Activated B cell treated with CpG ODN at 0.5 μM for 24 hours (primary cell): ENCODE results near the gene SORCS1. TPM values are rescaled to one million over a fixed set of nuclear protein-coding genes. Genes with fewer than 3 reads are reported as not detected.

Experiments used
- ATAC-seq: fragments of 200-7000 bp; cut with Tn5 transposase; one replicate; pipeline ENCODE4 v1.10.0; 2021; ENCODE audit warnings: low read depth, mild to moderate bottlenecking, moderate library complexity
- CTCF ChIA-PET: fragments of 350-600 bp; sonication (Branson Sonifier 250); formaldehyde crosslinking; loops from one replicate; lab custom pipeline; 2021; ENCODE audit warnings: antibody characterized with exemption; lab: Charles Lee
- POLR2A ChIA-PET: fragments of 350-600 bp; sonication (Branson Sonifier 250); formaldehyde crosslinking; loops from one replicate; lab custom pipeline; 2021; ENCODE audit warnings: antibody characterized with exemption; lab: Charles Lee
- DNase-seq: peaks from one replicate; pipeline ENCODE4 v3.0.0; 2022
- H3K27ac Mint-ChIP-seq: one replicate; pipeline ENCODE4 v1.8.0; 2020; ENCODE audit warnings: mixed read lengths
- H3K27me3 Mint-ChIP-seq: one replicate; pipeline ENCODE4 v1.8.0; 2021; ENCODE audit warnings: mixed read lengths
- H3K36me3 Mint-ChIP-seq: one replicate; pipeline ENCODE4 v1.8.0; 2021; ENCODE audit warnings: low read depth, mixed read lengths
- H3K4me1 Mint-ChIP-seq: one replicate; pipeline ENCODE4 v1.8.0; 2021; ENCODE audit warnings: mixed read lengths
- H3K4me3 Mint-ChIP-seq: one replicate; pipeline ENCODE4 v1.8.0; 2020; ENCODE audit warnings: mild to moderate bottlenecking, mixed read lengths
- H3K9me3 Mint-ChIP-seq: one replicate; pipeline ENCODE4 v1.8.0; 2020; ENCODE audit warnings: mixed read lengths
- intact Hi-C: fragments of 100-400 bp; cut with micrococcal nuclease; formaldehyde crosslinking; loops from one replicate; pipeline ENCODE4 v1.15.1; 2024
- total RNA-seq: library from RNA; stranded (reverse); gene quantifications from 2 replicates; pipeline ENCODE4 v1.2.3, GENCODE V29; 2022
- TF ChIP-seq, protein P1 (sequence below): fragments of 200-600 bp; IDR thresholded peaks from one replicate; pipeline ENCODE4 v1.8.0; 2022; ENCODE audit warnings: antibody characterized with exemption, mild to moderate bottlenecking

SORCS1 gene
- total RNA-seq, 1 donor from 2014 or later = not detected

DNA sequence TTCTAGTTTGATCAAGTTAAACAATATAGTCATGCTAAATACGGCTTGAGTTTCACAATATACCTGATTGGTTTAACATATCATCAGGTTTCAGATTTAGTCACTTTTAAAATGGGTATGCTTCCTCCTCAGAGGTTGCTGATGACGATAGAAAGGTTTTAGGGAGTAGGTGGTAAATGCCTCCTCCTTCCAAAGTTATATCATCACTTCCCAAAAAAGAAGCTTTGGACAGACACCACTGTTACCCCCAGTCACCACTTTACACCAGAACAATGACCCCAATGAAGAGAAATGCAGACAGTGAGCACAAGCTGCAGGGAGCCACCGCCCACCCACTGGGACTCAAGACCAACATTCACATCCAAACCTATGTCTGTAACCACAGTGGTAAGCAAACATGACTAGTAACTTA, 244.6 kb downstream of the SORCS1 start:
- intact Hi-C loops = no loop called here
- ChIA-PET POLR2A (no interaction called here), CTCF (no interaction called here)
- TF ChIP-seq, protein P1, sequence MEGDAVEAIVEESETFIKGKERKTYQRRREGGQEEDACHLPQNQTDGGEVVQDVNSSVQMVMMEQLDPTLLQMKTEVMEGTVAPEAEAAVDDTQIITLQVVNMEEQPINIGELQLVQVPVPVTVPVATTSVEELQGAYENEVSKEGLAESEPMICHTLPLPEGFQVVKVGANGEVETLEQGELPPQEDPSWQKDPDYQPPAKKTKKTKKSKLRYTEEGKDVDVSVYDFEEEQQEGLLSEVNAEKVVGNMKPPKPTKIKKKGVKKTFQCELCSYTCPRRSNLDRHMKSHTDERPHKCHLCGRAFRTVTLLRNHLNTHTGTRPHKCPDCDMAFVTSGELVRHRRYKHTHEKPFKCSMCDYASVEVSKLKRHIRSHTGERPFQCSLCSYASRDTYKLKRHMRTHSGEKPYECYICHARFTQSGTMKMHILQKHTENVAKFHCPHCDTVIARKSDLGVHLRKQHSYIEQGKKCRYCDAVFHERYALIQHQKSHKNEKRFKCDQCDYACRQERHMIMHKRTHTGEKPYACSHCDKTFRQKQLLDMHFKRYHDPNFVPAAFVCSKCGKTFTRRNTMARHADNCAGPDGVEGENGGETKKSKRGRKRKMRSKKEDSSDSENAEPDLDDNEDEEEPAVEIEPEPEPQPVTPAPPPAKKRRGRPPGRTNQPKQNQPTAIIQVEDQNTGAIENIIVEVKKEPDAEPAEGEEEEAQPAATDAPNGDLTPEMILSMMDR = no peak
- no peaks in the 10 kb centered on the region for H3K27me3 Mint-ChIP-seq
- no peaks in the 10 kb centered on the region for H3K36me3 Mint-ChIP-seq
- DNase-seq (no peak), ATAC-seq (no peak)
- no peak overlapping the region for H3K4me3 Mint-ChIP-seq
- no peaks in the 10 kb centered on the region for H3K4me1 Mint-ChIP-seq
- H3K27ac Mint-ChIP-seq = no peak overlapping the region
- H3K9me3 Mint-ChIP-seq = peaks cover 3% of the 10 kb centered on the region

DNA sequence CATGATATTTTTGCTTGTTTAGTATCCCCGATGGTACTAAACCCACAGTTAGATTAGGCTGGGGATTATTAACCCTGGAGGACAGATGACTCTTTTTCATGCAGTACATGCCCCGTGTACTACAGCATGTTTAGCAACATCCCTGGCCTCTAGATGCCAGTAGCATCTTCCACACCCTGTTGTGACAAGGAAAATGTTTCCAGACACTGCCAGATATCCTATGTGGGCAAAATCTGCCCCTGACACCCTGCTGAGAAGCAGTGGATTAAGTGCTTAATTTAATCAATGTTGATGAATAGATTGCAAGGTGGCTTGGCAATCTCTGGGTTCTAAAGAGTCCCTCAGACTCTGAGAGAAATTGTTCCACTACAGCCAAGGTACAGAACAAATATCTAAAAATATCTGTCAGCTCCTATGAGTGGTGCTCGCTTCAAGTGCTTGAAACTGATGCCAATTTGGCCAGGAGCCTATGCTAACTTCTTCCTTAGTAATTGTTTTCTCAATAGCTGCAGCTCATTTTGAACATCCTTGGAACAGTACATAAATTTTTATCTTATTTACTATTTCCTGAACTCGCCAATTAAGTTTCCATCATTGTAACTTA, 247.0 kb downstream of the SORCS1 start:
- no peak overlapping the region for H3K4me3 Mint-ChIP-seq
- POLR2A ChIA-PET = no interaction called here
- H3K4me1 Mint-ChIP-seq = no peaks in the 10 kb centered on the region
- no peak overlapping the region for H3K27ac Mint-ChIP-seq
- CTCF ChIA-PET = interaction anchor here (1.1 kb wide), 1 partner anchor 15 kb away, joined by 3 read pairs; no protein-coding TSS in a partner anchor
- H3K9me3 Mint-ChIP-seq = peaks cover 3% of the 10 kb centered on the region
- ATAC-seq (no peak), DNase-seq (no peak)
- H3K27me3 Mint-ChIP-seq = no peaks in the 10 kb centered on the region
- intact Hi-C loops = no loop called here
- TF ChIP-seq, protein P1 = no peak
- no peaks in the 10 kb centered on the region for H3K36me3 Mint-ChIP-seq

DNA sequence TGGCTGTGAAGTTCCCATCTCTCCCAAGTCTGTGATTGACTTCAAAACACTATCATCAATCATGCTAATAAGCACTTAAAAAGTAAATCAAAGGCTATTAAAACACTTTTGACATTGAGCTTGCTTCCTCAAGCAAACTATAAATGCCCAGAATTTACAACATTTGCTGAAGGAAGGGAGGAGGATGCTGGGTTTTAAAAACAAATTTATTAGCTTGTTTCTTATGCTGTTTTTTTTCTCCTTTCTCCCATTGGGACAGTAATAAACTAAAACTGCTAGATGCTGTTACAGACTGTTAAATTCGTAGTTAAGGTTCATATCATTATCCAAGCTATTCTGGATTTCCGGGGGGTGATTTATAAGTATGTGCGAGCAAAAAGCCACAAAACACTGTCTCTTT, 250.5 kb downstream of the SORCS1 start:
- ChIA-PET CTCF (no interaction called here), POLR2A (no interaction called here)
- TF ChIP-seq, protein P1 = no peak
- Mint-ChIP-seq H3K27ac (no peak overlapping the region), H3K4me1 (no peaks in the 10 kb centered on the region), H3K27me3 (no peaks in the 10 kb centered on the region), H3K9me3 (peaks cover 3% of the 10 kb centered on the region), H3K36me3 (no peaks in the 10 kb centered on the region), H3K4me3 (no peak overlapping the region)
- intact Hi-C loops = no loop called here
- ATAC-seq (no peak), DNase-seq (no peak)

DNA sequence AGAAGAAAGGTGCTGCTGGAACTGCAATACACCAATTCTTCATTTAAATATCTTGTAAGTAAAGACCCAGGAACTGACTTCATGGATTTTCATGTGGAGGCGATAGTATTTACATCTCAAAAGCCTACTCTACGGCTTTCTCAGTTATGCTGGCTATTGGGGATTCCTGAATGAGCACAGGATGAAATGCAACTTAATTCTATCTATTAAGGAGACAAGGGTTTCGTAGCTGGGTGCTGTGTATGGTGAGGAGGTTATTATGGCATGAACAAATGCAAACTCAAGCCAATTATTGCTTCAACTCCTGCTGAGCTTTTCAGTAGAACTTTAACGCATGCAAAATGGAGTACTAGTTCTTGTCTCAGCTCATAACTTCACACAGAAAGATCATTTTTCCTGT, 251.2 kb downstream of the SORCS1 start:
- ATAC-seq (no peak), DNase-seq (no peak)
- POLR2A ChIA-PET = no interaction called here
- Mint-ChIP-seq H3K27ac (no peak overlapping the region), H3K9me3 (peaks cover 1% of the 10 kb centered on the region), H3K36me3 (no peaks in the 10 kb centered on the region), H3K27me3 (no peaks in the 10 kb centered on the region), H3K4me1 (no peaks in the 10 kb centered on the region), H3K4me3 (no peak overlapping the region)
- TF ChIP-seq, protein P1 = no peak
- CTCF ChIA-PET = no interaction called here
- intact Hi-C loops = no loop called here

DNA sequence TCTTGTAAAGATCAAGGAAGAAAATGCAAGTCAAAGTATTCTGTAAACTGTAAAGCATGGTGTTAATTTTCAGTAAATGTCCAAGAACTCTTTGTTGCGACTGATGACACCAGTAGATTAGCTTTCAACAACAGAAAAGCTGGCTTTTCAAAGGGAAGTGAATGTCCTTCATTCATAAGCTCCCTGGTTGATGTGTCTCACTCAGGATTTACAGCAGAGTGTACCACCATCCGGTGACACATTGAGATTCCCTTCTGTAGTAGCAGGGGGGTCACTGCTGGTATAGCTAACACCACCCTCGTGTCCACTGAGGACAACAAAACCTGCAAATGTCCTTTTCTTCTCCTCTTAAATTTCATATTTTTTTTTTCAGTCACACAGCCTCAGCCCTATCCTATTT, 253.4 kb downstream of the SORCS1 start:
- CTCF ChIA-PET = no interaction called here
- Mint-ChIP-seq H3K4me1 (no peaks in the 10 kb centered on the region), H3K27me3 (no peaks in the 10 kb centered on the region), H3K9me3 (no peaks in the 10 kb centered on the region), H3K36me3 (no peaks in the 10 kb centered on the region), H3K4me3 (no peak overlapping the region), H3K27ac (no peak overlapping the region)
- TF ChIP-seq, protein P1 = no peak
- DNase-seq (no peak), ATAC-seq (no peak)
- POLR2A ChIA-PET = no interaction called here
- intact Hi-C loops = no loop called here
